GM12875 (cell line): ENCODE data around the gene HEATR1.

Experiments
- H3K4me3 ChIP-seq: one replicate; pipeline ENCODE4 v1.5.1; 2011; ENCODE audit warnings: low read depth, low read length, control low read depth
- TF ChIP-seq, protein P1 (sequence below): IDR thresholded peaks from 2 replicates; pipeline ENCODE4 v1.5.1; 2011; ENCODE audit warnings: low read depth, mild to moderate bottlenecking, control low read depth, inconsistent platforms, low read length, moderate library complexity, borderline replicate concordance; ENCODE audit not compliant: insufficient read depth

The HEATR1 gene

DNA sequence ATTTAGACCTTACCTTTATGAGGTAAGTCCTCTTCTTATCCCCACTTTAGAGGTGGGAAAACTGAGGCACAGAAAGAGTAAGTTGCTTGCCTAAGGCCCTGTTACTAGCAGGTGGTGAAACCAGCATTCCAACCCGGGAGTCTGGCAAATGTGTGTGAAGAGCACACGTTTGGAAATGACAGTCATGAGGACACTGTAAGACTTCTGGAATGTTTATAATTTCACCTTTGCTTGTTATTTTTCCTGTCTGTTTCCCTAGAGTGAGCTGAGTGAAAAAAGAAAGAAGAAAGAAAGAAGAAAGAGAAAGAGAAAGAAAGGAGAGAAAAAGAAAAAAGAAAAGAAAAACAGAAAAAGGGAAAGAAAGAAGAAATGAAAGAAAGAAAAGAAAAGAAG, 101.7 kb downstream of the HEATR1 start:
- no peak overlapping the region for H3K4me3 ChIP-seq
- TF ChIP-seq, protein P1, sequence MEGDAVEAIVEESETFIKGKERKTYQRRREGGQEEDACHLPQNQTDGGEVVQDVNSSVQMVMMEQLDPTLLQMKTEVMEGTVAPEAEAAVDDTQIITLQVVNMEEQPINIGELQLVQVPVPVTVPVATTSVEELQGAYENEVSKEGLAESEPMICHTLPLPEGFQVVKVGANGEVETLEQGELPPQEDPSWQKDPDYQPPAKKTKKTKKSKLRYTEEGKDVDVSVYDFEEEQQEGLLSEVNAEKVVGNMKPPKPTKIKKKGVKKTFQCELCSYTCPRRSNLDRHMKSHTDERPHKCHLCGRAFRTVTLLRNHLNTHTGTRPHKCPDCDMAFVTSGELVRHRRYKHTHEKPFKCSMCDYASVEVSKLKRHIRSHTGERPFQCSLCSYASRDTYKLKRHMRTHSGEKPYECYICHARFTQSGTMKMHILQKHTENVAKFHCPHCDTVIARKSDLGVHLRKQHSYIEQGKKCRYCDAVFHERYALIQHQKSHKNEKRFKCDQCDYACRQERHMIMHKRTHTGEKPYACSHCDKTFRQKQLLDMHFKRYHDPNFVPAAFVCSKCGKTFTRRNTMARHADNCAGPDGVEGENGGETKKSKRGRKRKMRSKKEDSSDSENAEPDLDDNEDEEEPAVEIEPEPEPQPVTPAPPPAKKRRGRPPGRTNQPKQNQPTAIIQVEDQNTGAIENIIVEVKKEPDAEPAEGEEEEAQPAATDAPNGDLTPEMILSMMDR: no peak

DNA sequence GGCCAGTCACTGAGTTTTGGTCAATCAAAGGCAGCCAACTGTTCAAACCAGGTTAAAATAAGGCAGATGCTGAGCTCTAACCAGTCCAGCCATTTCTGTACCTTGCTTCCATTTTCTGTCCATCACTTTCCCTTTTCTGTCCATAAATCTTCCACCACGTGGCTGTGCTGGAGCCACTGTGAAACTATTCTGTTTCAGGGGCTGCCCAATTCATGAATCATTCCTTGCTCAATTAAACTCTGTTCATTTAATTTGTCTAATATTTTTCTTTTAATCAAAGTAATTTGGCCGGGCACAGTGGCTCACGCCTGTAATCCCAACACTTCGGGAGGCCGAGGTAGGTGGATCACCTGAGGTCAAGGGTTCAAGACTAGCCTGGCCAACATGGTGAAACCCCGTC, 103.2 kb downstream of the HEATR1 start:
- no peak overlapping the region for H3K4me3 ChIP-seq
- TF ChIP-seq, protein P1: no peak
